Gastroesophageal sphincter (tissue), 3 donors: Measurements from ENCODE around the gene MAP4K1.

Experiments
- CTCF ChIP-seq, 4 experiments: fragments of 200-600 bp in 2 of 4; fragments of 450-650 bp in 2 of 4; sonication (generic) in 1 of 4; IDR thresholded peaks; one replicate each; pipeline ENCODE4 v1.5.1; 2017 to 2019; ENCODE audit warnings: antibody characterized with exemption in 4 of 4, mild to moderate bottlenecking in 2 of 4, moderate library complexity in 2 of 4
- EP300 ChIP-seq: sonication (generic); formaldehyde crosslinking; IDR thresholded peaks from one replicate; pipeline ENCODE4 v1.6.1; 2017; ENCODE audit warnings: antibody characterized with exemption, mild to moderate bottlenecking
- POLR2A ChIP-seq, 2 donors: fragments of 450-650 bp; IDR thresholded peaks; one replicate each; pipeline ENCODE4 v1.6.1; 2017; ENCODE audit warnings: antibody characterized with exemption in 2 of 2, mild to moderate bottlenecking in 2 of 2, moderate library complexity in 1 of 2
- POLR2AphosphoS5 ChIP-seq: sonication (generic); formaldehyde crosslinking; IDR thresholded peaks from one replicate; pipeline ENCODE4 v1.6.1; 2017; ENCODE audit warnings: antibody characterized with exemption

DNA sequence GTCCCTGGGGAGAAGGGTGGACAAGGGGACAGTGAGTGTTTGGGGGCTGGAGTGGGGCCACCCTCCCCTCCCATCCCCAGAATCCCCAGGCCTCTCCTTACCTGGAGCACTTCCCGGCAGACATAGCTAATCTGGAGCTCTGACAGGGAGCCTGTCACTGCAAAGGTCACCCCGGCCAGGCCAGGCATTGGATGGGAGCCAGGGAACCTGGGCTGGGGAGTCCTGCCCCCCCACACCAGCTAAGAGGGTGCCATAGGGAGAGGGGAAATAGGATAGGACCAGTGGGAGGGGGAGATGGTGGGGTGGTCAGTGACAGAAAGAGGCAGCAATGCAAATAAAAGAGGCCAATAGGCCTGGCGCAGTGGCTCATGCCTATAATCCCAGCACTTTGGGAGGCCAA is 3.5 kb downstream of the MAP4K1 start:
- TF ChIP-seq CTCF (IDR thresholded peaks at IDR 0.05) (no peak), EP300 (no peak), POLR2AphosphoS5 (no peak), POLR2A (IDR thresholded peaks at IDR 0.05) (no peak)
